ENCODE results near the gene EXOC3L1.

The EXOC3L1 gene

GRCh38 chr16:67141391-67141790 is 48.5 kb downstream of the EXOC3L1 start:
- TF ChIP-seq CTCF (IDR thresholded peaks at IDR 0.05; ENCODE audit: insufficient read depth, low read length, missing control alignments) = no peak
- H3K4me3 ChIP-seq (ENCODE audit: low read depth, low read length) = no peak overlapping the region
- DNase-seq (ENCODE audit: low read depth, low spot score) = no peak
- ChIA-PET CTCF (interaction anchor here (0.8 to 9.3 kb wide), 8 partner anchors 10 to 187 kb away, joined by 3 to 91 read pairs (median 6); partner anchors contain the start of genes B3GNT9, CES3 and NOL3), POLR2A (interaction anchor here (0.9 to 1.2 kb wide), 2 partner anchors 9 to 26 kb away, joined by 3 to 4 read pairs; partner anchors contain the start of gene B3GNT9)

GRCh38 chr16:67137605-67138004 is 52.3 kb downstream of the EXOC3L1 start:
- POLR2A ChIA-PET = no interaction called here
- no peak for TF ChIP-seq CTCF (IDR thresholded peaks at IDR 0.05; ENCODE audit: insufficient read depth, low read length, missing control alignments)
- CTCF ChIA-PET = interaction anchor here (0.5 to 9.3 kb wide), 7 partner anchors 13 to 176 kb away, joined by 3 to 91 read pairs (median 3); partner anchors contain the start of genes CES3 and PHAF1
- DNase-seq (ENCODE audit: low read depth, low spot score) = no peak
- H3K4me3 ChIP-seq (ENCODE audit: low read depth, low read length) = no peak overlapping the region

Measured in AG04449 (cell line).